Measurements from ENCODE around the gene TEK.

TEK gene

DNA sequence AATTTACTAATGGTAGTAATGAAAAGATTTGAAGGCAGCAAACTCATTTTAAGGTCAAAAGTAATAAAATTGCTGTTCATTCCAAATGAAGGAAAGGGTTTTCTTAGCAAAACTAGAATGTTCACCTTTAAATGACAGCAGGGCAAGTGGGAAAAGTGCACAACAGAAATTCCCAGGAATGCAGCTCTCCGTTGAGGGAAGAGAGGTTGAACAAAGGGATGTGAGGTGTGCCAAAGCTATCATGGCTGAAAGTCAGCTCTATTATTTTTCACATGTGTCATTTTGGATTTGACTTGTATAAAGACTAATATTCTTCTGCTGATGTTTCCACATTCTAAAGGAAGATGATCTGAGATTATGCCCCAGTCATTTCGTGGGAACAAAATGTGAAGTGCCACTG lies 51.6 kb downstream of the TEK start:
- DNase-seq = no peak
- in situ Hi-C loops (cut with HindIII; ENCODE audit: low pct_ligation_motif_present, low pct_unique_long_range_greater_than_20kb, low sequenced_read_pairs) = no loop called here

DNA sequence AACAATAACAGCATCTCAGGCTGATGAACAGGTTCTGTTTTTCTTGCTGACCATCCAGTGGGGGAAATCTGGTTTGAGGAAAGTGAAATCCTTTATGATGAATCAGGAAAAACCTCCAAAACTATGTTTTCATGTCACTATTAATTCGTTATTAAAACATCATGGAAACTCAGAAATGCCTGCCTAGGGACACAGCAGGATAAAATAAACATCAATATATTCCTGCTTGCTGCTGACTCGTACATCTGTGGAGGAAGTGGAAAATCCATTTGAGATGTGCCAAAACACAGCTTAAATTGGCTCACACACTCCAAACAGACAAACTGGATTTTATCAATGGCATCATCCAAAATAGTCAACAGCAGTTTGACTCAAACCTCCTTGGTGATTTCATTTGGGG lies 53.0 kb downstream of the TEK start:
- no peak for DNase-seq
- in situ Hi-C loops (cut with HindIII; ENCODE audit: low pct_ligation_motif_present, low pct_unique_long_range_greater_than_20kb, low sequenced_read_pairs) = no loop called here

DNA sequence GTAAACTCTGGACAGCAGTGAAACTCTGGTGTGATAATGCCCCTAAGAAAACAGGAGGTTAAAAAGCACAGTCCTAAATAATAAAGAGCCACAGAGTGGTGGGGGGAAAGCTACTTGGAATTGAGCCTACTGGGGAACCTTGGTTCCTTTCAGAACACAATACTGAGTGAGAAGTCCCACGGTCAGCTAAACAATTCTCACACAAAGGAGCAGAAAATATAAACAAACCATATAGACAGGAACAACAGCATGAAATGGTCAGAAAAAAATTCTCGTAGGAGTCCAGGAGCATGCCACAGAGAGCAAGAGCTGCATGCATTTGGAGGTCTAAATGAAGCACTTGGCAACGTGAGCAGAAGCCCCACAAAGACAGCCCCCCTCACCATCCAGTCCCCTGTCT lies 56.0 kb downstream of the TEK start:
- DNase-seq = no peak
- in situ Hi-C loops (cut with HindIII; ENCODE audit: low pct_ligation_motif_present, low pct_unique_long_range_greater_than_20kb, low sequenced_read_pairs) = no loop called here

DNA sequence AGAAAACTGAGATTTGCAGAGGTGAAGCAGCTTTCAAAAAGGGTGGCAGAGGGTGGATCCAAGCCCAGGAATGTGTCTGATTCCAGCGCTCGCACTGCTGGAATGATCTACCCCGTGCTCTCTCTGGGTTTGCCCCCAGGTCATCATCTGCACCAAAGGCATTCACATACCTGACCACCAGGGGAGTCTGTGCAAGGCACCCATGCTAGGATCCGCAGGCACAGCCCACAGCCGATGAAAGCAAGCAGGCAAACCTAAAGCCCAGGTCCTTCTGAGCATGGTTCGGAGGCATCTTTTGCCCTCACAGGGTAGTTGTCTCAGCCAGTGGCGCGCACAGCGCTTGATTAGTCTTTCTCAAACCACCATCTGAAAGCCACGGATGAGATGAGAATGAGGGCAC lies 56.6 kb downstream of the TEK start:
- in situ Hi-C loops (cut with HindIII; ENCODE audit: low pct_ligation_motif_present, low pct_unique_long_range_greater_than_20kb, low sequenced_read_pairs) = no loop called here
- no peak for DNase-seq

DNA sequence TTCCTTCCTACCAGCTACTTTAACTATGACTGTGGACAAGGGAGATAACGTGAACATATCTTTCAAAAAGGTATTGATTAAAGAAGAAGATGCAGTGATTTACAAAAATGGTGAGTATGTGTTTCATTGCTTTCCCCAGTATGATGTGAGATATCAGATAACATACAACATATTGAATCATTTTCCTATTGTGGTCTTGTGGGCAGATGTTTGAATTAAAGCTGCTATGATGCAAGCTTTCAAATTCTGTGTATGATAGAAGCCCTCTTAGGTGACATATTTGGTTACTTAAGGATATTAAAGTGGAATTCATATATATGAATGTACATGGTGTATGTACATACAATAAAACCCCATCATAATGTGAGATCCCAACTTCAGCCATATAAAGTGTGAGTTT lies 59.5 kb downstream of the TEK start:
- in situ Hi-C loops (cut with HindIII; ENCODE audit: low pct_ligation_motif_present, low pct_unique_long_range_greater_than_20kb, low sequenced_read_pairs) = no loop called here
- DNase-seq = no peak

DNA sequence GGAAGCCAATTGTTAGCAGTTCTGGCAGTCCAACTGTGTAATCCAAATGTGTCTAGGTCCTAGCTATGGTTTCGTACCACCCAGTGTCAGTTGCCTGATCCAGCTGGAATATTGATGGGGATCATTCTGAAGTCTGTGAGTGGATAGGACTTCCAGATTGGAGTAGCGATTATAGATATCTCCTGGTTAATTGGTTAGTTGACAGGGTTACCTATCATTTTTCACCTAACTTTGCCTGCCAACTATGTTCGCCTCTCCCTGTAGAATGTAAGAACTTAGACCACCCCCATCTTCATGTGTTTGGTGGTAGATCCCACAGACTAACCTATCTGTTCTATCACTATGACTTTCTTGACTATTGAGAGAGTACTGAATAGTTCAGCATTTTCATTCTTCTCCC lies 59.9 kb downstream of the TEK start:
- no peak for DNase-seq
- in situ Hi-C loops (cut with HindIII; ENCODE audit: low pct_ligation_motif_present, low pct_unique_long_range_greater_than_20kb, low sequenced_read_pairs) = no loop called here

DNA sequence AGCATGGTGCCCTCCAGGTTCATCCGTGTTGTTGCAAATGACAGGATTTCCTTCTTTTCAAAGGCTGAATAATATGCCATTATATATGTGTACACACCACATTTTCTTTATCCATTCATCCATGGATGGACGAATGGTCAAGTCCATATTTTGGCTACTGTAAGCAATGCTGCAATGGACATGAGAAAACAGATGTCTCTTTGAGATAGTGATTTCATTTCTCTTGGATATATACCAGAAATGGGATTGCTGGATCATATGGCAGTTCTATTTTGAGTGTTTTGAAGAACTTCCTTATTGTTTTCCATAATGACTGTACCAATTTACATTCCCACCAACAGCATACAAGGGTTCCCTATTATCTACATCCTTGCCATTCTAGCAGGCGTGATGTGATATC lies 67.9 kb downstream of the TEK start:
- in situ Hi-C loops (cut with HindIII; ENCODE audit: low pct_ligation_motif_present, low pct_unique_long_range_greater_than_20kb, low sequenced_read_pairs) = no loop called here
- no peak for DNase-seq

DNA sequence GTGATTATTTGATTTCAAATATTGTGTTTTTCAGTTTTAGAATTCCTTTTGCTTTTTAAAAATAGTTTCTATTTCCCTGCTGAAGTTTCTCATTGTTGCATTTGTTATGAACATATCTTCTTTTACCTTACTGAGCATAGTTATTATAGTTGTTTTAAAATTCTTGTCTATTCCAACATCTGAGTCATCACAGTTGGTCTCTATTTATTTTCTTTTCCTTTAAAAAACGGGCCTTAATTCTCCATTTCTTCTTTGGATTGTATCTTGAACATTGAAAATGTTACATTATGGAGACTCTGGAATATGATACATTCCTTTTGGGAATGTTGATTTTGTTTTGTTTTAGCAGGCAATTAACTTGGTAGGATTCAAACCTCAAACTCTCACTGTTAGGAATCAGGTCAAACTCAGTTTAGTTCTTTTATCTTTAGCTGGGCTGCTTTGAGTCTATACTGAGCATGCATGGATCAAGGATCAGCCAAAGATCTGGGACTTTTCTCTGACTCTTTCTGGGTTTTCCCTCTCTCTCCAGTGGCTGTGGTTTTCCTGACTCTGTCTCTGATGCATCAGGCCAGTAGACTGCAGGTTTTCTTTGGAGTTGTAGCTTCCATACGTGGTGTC lies 70.3 kb downstream of the TEK start:
- DNase-seq = no peak
- in situ Hi-C loops (cut with HindIII; ENCODE audit: low pct_ligation_motif_present, low pct_unique_long_range_greater_than_20kb, low sequenced_read_pairs) = no loop called here

DNA sequence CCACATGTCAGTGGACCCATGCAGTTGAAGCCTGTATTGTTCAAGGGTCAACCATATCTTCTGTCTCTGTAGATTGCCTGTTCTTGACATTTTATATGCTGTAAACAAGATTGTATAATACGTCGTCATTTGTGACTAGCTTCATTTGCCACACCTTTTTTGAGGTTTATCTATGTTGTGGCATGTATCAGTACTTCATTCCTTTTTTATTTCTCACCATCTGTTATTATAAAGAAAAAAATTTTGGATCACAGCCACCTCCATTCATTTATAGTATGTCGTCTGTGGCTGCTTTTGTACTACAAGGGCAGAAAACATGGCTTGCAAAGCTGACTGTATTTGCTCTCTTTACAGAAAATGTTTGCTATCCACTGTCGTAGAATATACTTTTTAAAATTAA lies 72.4 kb downstream of the TEK start:
- in situ Hi-C loops (cut with HindIII; ENCODE audit: low pct_ligation_motif_present, low pct_unique_long_range_greater_than_20kb, low sequenced_read_pairs) = no loop called here

DNA sequence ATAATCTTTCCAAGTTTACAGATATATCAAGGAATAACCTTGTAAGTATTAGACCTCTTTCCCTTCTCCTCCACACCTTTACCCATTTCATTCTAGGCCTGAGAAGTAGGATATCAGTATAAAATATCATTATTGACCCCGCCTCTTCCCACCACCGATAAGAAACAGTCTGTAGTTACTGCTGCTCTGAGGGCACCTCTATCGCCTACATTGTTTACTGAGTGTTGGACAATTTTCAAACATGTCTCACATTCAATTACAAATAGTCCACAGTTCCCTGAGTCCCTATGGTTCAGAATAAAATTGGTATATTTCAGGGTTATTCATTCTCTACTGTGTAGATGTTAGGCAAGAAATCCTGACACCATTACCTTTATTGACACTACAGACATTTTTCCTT lies 73.4 kb downstream of the TEK start:
- in situ Hi-C loops (cut with HindIII; ENCODE audit: low pct_ligation_motif_present, low pct_unique_long_range_greater_than_20kb, low sequenced_read_pairs) = no loop called here
- DNase-seq = no peak

More for the DNA sequence above, 72.4 kb downstream of the TEK start:
- DNase-seq = no peak

DNA sequence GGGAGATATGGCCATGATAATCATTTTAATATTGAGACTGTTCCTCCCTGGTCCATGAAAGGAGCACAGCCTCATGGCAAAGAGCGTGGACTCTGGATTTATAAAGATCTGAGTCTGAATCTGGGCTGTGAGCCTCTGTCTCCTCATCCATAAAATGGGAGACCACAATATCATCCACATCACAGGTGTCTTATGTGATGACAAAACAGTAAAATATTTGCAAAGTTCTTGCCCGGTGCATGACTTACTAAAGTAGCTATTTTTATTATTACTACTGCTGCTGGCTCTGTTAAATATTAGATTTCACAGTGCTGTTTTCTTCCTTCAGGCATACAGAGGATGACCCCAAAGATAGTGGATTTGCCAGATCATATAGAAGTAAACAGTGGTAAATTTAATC lies 74.1 kb downstream of the TEK start:
- in situ Hi-C loops (cut with HindIII; ENCODE audit: low pct_ligation_motif_present, low pct_unique_long_range_greater_than_20kb, low sequenced_read_pairs) = no loop called here
- DNase-seq = peak; percentile 40

DNA sequence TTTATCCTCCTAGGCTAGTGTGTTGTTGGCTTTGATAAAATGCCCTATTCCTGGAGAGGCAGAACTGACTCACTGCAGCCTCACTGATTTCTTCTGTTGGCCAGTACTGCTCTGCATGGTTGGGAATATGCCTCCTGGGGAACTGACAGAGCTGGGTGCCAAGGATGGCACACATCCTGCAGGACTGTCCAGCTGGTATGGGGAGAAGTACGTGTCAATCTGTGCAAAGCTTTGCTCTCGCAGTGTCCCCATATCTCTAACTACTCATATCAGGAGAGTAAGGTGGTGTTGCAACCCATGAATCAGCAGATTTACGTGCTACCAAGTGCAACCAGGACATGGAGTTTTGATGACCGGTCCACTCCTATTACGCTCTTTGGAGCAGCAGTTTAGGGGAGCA lies 74.7 kb downstream of the TEK start:
- DNase-seq = peak; percentile 12
- in situ Hi-C loops (cut with HindIII; ENCODE audit: low pct_ligation_motif_present, low pct_unique_long_range_greater_than_20kb, low sequenced_read_pairs) = no loop called here

DNA sequence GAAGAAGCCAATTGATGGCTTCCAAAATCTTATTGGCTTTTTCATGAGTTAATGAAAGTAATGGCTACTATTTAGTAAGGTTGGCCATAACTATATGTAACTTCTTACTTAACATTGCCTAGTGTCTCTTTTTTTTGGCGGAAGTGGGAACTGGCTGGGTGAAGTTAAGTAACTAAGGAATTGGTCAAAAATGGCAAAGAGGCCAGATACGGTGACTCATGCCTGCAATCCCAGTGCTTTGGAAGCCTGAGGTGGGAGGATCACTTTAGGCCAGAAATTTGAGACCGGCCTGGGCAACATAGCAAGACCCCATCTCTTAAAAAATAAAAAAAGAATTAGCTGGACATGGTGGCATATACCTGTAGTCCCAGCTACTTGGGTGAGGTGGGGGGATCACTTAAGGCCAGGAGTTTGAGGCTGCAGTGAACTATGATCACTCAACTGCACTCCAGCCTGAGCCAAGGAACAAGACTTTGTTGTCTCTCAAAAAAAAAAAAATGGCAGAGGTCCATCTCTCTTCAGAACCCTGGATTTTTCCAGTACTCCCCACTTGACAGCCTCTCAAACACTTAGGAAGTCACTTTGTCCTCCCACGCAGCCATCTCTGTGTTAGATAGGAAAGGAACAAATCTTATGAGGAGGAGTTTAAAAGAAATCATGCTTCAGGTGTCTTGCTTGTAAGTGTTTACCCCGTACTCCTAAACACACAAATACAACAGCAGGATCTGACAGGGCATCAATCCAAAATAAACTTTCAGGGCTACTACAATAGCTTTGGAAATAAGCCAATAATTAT lies 75.7 kb downstream of the TEK start:
- DNase-seq = no peak
- in situ Hi-C loops (cut with HindIII; ENCODE audit: low pct_ligation_motif_present, low pct_unique_long_range_greater_than_20kb, low sequenced_read_pairs) = no loop called here

DNA sequence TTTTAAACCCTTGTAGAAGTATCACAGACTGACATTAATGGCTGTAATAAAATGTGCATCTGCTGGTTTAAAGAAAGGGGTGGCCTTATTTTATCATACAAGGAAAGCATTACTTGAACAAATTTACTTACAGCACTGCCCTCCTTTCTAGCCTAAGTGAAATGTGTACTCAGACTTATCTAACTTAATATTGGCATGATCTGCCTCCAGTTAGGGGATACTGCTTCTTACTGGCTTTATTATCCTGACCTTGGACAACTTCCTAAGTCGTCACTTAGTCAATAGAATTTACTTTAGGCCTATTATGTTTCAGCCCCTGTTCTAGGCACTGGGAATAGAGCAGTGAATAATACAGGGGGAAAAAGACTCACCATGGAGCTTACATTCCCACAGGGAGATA lies 79.4 kb downstream of the TEK start:
- in situ Hi-C loops (cut with HindIII; ENCODE audit: low pct_ligation_motif_present, low pct_unique_long_range_greater_than_20kb, low sequenced_read_pairs) = no loop called here
- DNase-seq = no peak

DNA sequence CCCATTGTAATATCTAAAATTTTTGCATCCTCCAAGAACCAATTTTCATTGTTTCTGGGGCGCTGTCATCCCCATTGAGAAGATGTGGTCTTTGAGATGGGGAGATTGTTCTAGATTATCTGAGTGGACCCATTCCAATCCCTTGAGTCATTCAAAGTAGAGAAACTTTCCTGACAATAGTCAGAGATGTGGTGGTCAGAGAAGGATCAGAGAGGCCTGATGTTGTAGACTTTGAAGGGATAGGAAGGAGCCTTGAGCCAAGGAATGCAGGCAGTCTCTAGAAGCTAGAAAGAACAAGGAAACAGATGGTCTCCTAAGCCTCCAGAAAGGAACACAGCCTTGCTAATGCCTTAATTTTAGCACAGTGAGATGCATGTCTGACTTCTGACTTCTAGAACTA lies 80.4 kb downstream of the TEK start:
- in situ Hi-C loops (cut with HindIII; ENCODE audit: low pct_ligation_motif_present, low pct_unique_long_range_greater_than_20kb, low sequenced_read_pairs) = no loop called here
- DNase-seq = no peak

DNA sequence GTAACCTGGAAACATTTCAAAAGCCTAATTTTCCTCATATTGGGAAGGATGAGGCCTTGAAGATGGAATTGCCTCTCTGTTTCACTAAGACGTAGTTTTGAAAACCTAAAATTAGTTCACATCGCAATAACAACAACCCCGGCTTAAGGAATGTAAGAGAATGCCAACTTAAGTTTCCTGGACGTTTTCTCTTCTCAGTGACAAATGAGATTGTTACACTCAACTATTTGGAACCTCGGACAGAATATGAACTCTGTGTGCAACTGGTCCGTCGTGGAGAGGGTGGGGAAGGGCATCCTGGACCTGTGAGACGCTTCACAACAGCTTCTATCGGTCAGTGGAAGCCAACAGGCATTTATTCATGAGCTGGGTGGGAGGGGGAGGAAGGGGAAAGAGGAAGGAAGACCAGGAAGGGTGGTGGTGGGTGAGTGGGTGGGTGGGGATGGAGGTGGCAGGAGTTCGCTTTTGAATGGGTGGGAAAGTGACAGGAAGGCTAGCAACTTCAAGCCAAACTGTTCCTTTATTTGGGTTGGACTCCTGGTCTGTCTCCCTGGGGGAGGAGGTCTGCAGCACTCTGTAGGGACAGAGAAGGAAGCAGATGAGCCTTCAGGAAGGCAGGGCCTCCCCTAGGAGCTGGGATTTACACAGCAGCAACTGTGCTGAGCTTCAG lies 83.4 kb downstream of the TEK start:
- DNase-seq = no peak
- in situ Hi-C loops (cut with HindIII; ENCODE audit: low pct_ligation_motif_present, low pct_unique_long_range_greater_than_20kb, low sequenced_read_pairs) = no loop called here

DNA sequence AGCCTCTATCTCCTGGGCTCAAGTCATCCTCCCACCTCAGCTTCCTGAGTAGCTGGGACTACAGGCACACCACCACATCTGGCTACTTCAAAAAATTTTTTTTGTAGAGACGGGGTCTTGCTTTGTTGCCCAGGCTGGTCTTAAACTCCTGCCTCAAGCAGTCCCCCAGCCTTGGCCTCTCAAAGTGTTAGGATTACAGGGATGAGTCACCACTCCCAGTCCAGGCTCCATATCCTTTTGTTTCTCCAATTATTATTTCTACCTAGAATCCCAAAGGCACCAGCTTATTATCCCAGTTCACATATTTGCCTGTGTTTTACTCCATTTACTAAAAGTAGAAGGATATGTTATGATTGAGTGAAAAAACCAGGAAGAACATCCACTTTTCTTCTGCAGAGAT lies 84.9 kb downstream of the TEK start:
- in situ Hi-C loops (cut with HindIII; ENCODE audit: low pct_ligation_motif_present, low pct_unique_long_range_greater_than_20kb, low sequenced_read_pairs) = no loop called here

DNA sequence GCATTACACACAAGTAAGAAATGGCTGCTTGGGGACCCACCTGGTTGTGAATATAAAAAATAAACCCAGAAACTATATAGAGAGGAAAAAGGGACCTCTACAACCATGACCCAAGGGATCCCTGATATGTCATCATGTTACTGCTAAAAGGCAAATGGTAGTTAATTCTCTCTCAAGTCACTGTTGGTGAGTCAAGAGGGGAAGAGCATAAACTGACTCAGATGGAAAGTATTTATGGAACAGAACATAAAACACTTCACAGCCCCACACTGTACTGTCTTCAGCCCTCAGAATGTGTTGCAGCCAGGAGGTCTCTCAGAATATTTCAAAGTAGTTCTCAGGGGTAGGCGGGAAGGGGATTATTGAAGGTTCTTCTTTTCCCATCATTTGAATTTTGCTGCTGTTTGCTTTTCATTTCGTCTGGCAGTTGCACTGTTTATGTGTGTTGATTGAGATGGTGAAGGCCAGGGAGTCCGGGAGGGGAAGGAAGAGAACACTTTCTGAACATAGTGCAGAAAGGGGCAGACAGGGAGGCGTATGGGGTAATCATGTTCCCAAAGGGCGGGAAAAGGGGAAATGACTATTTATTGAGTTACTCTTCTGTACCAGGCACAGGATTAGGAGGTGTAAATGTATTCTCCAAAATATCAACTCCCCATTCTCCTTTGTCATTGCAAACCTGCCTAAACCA lies 85.5 kb downstream of the TEK start:
- peak; percentile 54 for DNase-seq
- in situ Hi-C loops (cut with HindIII; ENCODE audit: low pct_ligation_motif_present, low pct_unique_long_range_greater_than_20kb, low sequenced_read_pairs) = no loop called here

More for the DNA sequence above, 84.9 kb downstream of the TEK start:
- DNase-seq = no peak

DNA sequence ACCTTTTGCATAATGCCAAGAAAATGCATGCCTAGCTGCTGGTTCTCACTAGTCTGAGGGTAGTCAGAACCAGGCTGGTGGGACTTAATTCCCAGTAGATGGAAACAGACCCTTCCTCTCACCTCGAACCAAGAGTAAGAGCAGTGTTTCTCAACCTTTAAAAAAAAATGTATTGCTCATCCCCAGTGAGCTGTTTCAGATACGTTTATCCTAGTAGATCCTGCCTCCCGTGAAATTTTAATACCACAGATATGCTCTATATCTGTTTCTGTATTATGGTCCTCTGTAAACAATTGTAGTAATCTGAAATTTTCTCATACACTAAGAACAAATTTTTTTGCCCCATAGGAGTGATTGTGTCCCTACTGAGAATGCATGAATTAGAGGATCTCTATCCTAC lies 86.2 kb downstream of the TEK start:
- DNase-seq = no peak
- in situ Hi-C loops (cut with HindIII; ENCODE audit: low pct_ligation_motif_present, low pct_unique_long_range_greater_than_20kb, low sequenced_read_pairs) = no loop called here

Measured in ACHN (cell line).